HG02759 (cell line): ENCODE data around the gene TRIM29.

Experiments
- ATAC-seq: cut with Tn5 transposase; IDR thresholded peaks from one replicate; pipeline ENCODE4 v1.9.1; 2021; ENCODE audit warnings: mild to moderate bottlenecking, moderate library complexity; ENCODE audit not compliant: unreplicated experiment

Gene TRIM29

GRCh38 chr11:120102050-120102863 is 35.7 kb downstream of the TRIM29 start:
- ATAC-seq: no peak

DNA sequence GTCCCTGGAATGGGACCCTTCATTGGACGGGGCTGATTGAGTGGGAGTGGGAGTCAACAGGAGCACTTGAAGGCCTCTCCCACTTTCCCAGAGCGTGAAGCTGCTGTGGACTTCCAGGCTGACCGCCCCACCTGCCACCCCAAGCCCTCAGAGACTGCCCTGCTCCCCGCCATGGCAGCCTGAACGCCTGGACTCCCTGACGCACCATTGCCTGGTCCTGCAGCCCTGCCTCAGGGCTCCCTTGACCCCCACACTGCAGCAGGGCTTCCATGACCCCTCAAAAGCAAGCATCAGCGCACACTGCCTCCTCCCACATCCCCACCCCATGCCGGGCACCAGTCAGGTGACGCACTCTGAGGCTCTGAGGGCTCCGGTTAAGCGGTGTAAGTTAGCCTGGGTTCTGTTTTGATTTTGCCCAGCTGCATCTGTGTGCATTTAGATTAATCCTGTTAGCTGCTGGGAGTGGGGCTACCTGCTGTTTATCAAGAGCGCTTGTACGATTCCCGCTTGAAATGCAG is 39.4 kb downstream of the TRIM29 start:
- ATAC-seq: no peak

DNA sequence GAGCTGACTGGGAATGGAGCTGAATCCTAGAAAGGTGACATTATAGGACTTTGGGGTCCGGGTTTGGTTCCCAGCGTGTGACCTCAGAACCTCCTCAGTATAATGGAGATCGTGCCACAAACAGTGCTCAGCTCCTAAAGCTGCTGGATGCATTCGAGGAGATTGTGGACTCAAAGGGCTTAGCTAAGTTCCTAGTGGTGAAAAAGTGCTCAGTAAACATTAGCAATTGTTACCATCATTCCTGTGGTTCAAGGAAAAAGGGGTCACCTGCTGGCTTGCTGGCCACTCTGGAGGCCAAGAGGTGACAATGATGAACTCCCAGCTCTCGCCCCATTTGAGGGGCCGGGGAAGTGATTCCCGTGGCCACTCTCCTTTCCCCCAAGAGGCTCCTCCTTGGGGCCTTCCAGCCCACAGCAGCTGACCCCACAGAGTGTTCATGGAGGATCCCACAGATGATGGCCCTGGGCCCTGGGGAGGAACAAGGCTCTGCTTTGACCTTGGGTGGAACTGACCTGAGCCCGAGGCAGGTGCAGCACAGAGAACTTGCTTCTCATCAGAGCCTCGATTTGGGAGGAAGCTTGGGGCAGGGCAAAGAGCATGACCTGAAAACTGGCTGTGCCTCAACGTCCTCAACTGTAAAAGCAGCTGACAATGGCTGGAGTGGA is 40.1 kb downstream of the TRIM29 start:
- ATAC-seq: no peak

- no peak for ATAC-seq
Observed at GRCh38 chr11:120096369-120097191, 41.3 kb downstream of the TRIM29 start.

DNA sequence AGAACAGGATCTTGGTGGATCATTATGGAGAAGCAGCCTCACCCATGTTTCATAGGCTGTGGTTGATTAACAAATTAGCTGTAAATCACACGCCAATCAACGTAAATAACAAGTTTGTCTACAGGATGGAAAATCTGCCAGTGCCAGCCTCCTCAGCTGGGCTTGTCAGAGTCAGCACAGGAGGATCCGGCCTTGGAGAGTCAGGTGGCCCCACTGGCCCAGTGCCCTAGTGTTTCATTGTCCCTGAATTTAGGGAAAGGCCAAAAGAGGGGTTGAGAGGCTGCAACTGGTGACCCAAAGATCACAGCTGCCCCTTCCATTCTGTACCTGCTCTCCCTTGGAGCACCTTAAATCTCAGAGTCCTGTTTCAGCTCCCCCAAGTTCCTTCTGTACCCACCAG is 42.4 kb downstream of the TRIM29 start:
- ATAC-seq: no peak

- no peak for ATAC-seq
Observed at GRCh38 chr11:120091701-120092100, 46.2 kb downstream of the TRIM29 start.

DNA sequence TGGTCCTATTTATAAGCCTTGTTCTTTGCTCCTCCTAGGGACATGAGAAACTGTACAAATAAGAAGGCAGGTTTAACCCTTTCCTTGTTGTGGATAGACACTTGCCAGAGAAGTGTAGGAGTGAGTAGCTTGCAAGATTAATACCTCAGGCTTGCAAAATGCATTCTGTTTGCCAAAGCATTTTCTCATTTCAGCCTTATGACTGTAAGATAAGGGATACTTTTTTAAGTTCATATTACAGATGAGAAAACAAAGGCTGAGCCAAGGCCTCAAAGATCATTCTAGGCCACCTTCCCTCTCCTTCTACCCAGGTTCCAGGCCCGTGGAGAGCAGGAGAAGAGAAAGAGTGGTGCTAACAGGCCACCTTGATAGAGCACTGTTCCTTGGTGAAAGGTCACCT is 46.8 kb downstream of the TRIM29 start:
- no peak for ATAC-seq

DNA sequence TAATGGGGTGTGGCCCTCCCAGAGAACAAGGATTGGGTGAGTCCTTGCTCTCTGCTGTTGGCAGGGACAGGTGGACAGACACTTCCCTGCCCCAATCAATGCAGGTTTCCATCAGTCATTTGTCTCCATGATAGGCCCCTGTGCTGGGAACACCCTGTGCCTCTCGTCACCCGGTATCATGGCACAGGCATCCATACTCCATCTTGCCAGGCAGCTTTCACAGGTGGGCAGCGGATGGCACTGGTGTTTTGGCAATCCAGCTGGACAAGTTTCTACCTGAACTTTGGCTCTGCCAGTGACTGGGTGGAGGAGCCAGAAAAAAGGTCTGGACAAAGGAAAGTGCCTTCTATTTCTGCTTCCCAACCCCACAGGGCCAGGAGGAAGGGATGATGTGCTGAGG is 47.5 kb downstream of the TRIM29 start:
- no peak for ATAC-seq

DNA sequence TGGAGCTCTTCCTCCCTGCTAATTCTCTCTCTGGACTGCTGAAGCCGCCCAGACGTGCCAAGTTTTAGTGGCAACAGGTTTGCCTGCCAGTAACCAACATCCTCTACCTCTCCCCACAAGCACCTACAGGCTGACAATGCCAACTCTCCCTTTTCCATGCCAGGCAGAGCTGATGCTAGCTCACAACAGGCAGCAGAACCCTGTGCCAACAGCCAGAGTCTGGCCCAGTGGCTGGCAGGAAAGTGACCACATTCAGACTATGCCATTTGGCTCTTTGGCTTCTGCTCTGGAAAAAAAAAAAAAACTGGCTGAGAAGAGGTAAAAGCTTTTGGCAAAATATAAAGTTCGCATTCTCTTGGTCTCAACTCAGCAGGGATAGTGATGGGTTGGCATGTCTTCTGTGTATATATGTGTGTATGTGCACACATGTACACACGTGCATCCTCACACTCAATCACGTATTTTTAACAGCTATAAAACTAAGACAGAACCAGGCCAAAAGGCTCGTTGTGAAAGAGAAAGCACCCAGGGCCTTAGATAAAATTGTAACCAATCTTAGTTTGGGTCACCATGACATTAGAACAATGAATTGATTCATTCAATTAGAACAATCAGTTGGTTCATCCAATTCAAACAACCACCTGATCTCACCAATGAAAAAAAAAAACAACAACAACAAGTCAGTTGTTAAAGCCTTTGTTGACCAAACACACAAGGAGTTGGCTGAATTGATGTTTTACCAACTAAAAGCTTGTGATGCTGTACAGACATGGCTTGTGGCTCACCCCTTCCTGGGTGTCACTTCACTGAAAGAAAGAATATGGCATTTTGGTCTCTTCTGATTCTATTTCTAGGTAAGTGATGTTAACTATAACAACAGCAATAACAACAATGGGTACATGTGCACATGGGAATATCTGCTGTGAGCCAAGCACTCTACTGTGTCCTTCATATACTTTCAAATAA is 48.6 kb downstream of the TRIM29 start:
- ATAC-seq: no peak

- ATAC-seq: no peak
Observed at GRCh38 chr11:120088056-120088455, 49.9 kb downstream of the TRIM29 start.

- ATAC-seq: no peak
Observed at GRCh38 chr11:120086651-120087050, 51.3 kb downstream of the TRIM29 start.

- ATAC-seq: no peak
Observed at GRCh38 chr11:120079750-120080610, 57.9 kb downstream of the TRIM29 start.

DNA sequence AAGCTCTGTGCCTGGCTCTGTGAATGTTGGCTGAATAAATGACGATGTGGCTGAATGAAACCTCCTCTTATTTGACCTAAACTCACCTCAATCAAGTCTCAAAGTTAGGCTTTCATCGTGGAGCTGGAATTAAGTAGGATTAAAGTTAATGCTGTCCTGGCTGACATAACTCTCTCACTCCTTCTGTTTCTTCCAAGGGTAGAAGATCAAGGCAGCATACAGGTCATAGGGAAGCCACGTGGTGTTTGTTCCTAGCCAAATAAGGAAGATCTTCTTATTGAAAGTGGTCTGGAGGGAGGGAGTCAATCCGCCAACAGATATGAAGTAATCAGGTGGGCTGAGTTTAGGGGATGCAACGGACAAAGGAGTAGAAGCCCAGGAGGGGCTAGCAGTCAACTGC is 59.5 kb downstream of the TRIM29 start:
- no peak for ATAC-seq

DNA sequence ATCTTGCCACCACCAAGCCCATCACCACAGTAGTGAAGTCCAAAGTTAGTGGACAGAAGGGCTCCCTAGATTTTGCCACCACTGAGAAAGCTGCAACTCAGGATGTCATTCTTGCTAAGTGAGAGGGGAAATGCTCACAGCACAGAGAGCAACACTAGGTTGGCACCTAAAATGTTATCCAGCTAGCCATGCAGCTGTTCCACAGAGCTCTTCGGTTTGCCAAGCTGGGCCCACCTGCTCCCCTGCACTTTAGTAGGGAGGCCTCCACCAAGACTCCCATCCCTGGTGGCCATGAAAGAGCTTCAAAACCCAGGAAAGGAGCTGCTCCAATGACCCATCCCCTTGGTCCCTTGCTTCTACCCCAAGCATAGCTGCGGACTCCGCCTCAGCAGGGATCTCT is 63.8 kb downstream of the TRIM29 start:
- no peak for ATAC-seq

- ATAC-seq: no peak
Observed at GRCh38 chr11:120073196-120073595, 64.7 kb downstream of the TRIM29 start.

- ATAC-seq: no peak
Observed at GRCh38 chr11:120068114-120068573, 69.8 kb downstream of the TRIM29 start.

GRCh38 chr11:120067438-120068113 is 70.3 kb downstream of the TRIM29 start:
- no peak for ATAC-seq

GRCh38 chr11:120066738-120067437 is 71.0 kb downstream of the TRIM29 start:
- ATAC-seq: no peak
